Erythroblast (primary cell): ENCODE results near the gene CTRL.

Source experiments
- GATA1 ChIP-seq: IDR thresholded peaks from 2 replicates; pipeline ENCODE4 v1.6.1; 2011; ENCODE audit warnings: low read depth, mild to moderate bottlenecking, control low read depth, low read length, moderate library complexity
- POLR2A ChIP-seq: IDR thresholded peaks from 2 replicates; pipeline ENCODE4 v1.6.1; 2011; ENCODE audit warnings: mild to moderate bottlenecking, low read length

- TF ChIP-seq POLR2A (no peak), GATA1 (no peak)
These were observed 30.5 kb upstream of the CTRL start for GRCh38 chr16:67962135-67962534.
